Ishikawa (cell line): ENCODE results near the gene SERAC1.

Source experiments
- CEBPB ChIP-seq: IDR thresholded peaks from 2 replicates; pipeline ENCODE4 v1.6.1; 2012
- CREB1 ChIP-seq: IDR thresholded peaks from 2 replicates; pipeline ENCODE4 v1.6.1; 2012; ENCODE audit warnings: low read depth
- EGR1 ChIP-seq: IDR thresholded peaks from 2 replicates; pipeline ENCODE4 v1.6.1; 2012
- EP300 ChIP-seq: IDR thresholded peaks from 2 replicates; pipeline ENCODE4 v1.6.1; 2012; ENCODE audit warnings: borderline replicate concordance
- FOXM1 ChIP-seq: IDR thresholded peaks from 2 replicates; pipeline ENCODE4 v1.6.1; 2012; ENCODE audit warnings: low read depth, borderline replicate concordance
- MAX ChIP-seq: IDR thresholded peaks from 2 replicates; pipeline ENCODE4 v1.6.1; 2012
- NFIC ChIP-seq: IDR thresholded peaks from 2 replicates; pipeline ENCODE4 v1.6.1; 2012
- RAD21 ChIP-seq: IDR thresholded peaks from 2 replicates; pipeline ENCODE4 v1.6.1; 2012; ENCODE audit warnings: low read depth
- REST ChIP-seq: IDR thresholded peaks from 2 replicates; pipeline ENCODE4 v1.6.1; 2012; ENCODE audit warnings: low read depth, mild to moderate bottlenecking
- TAF1 ChIP-seq: IDR thresholded peaks from 2 replicates; pipeline ENCODE4 v1.6.1; 2012; ENCODE audit warnings: low read depth, mild to moderate bottlenecking
- TCF12 ChIP-seq: IDR thresholded peaks from 2 replicates; pipeline ENCODE4 v1.6.1; 2012; ENCODE audit warnings: low read depth
- TEAD4 ChIP-seq: IDR thresholded peaks from 2 replicates; pipeline ENCODE4 v1.6.1; 2012
- USF1 ChIP-seq: IDR thresholded peaks from 2 replicates; pipeline ENCODE4 v1.6.1; 2012
- YY1 ChIP-seq: IDR thresholded peaks from 2 replicates; pipeline ENCODE4 v1.6.1; 2012; ENCODE audit warnings: low read depth
- ZBTB7A ChIP-seq: IDR thresholded peaks from 2 replicates; pipeline ENCODE4 v1.6.1; 2012; ENCODE audit warnings: low read depth

Gene SERAC1

GRCh38 chr6:158185729-158186456 is 17.8 kb upstream of the SERAC1 start:
- TF ChIP-seq EP300 (no peak), MAX (no peak), CREB1 (no peak), TAF1 (no peak), TEAD4 (no peak)

GRCh38 chr6:158184608-158185007 is 16.5 kb upstream of the SERAC1 start:
- no peak for TF ChIP-seq ZBTB7A
- TF ChIP-seq FOXM1 = no peak
- no peak for TF ChIP-seq USF1
- TF ChIP-seq NFIC = no peak
- TF ChIP-seq TEAD4 = no peak
- TF ChIP-seq MAX = no peak
- TF ChIP-seq REST = no peak
- TF ChIP-seq TAF1 = no peak
- no peak for TF ChIP-seq TCF12
- TF ChIP-seq EGR1 = no peak
- no peak for TF ChIP-seq RAD21
- TF ChIP-seq EP300 = no peak

- TF ChIP-seq EGR1 (peak; percentile 33; the same call in 1 of the 2 replicates), YY1 (peak; percentile 83)
Observed at GRCh38 chr6:158183174-158183972, 15.3 kb upstream of the SERAC1 start.

GRCh38 chr6:158175111-158175510 is 7.0 kb upstream of the SERAC1 start:
- TF ChIP-seq CREB1 = no peak
- TF ChIP-seq ZBTB7A = no peak
- no peak for TF ChIP-seq TCF12
- no peak for TF ChIP-seq TAF1
- TF ChIP-seq CEBPB = no peak
- TF ChIP-seq EP300 = no peak
- no peak for TF ChIP-seq NFIC
- TF ChIP-seq MAX = no peak
- TF ChIP-seq YY1 = no peak
- no peak for TF ChIP-seq FOXM1

- peak; percentile 27; the same call in 1 of the 2 replicates for TF ChIP-seq NFIC
- no peak for TF ChIP-seq ZBTB7A
- TF ChIP-seq TEAD4 = peak; percentile 32; the same call in 1 of the 2 replicates
- TF ChIP-seq FOXM1 = no peak
- TF ChIP-seq USF1 = no peak
- TF ChIP-seq EGR1 = no peak
Observed at GRCh38 chr6:158174514-158174913, 6.5 kb upstream of the SERAC1 start.

GRCh38 chr6:158174024-158174423 is 6.0 kb upstream of the SERAC1 start:
- TF ChIP-seq TCF12 = no peak
- TF ChIP-seq CEBPB = no peak

- no peak for TF ChIP-seq FOXM1
Observed at GRCh38 chr6:158172001-158172400, 3.9 kb upstream of the SERAC1 start.

GRCh38 chr6:158170656-158171081 is 2.6 kb upstream of the SERAC1 start:
- TF ChIP-seq TEAD4 = peak; percentile 39
- no peak for TF ChIP-seq REST
- no peak for TF ChIP-seq ZBTB7A
